HepG2 (cell line): ENCODE measurements around the gene ING5. TPM values are rescaled to one million over a fixed set of nuclear protein-coding genes. Genes with fewer than 3 reads are reported as not detected.

Experiments used
- ATAC-seq: fragments of 200-7000 bp; cut with Tn5 transposase; 3 replicates; pipeline ENCODE4 v1.9.1; 2020; ENCODE audit warnings: mild to moderate bottlenecking, moderate library complexity
- BruUV-seq: library from RNA; stranded (reverse); fragments of 400-500 nt; replicated peaks from 2 replicates; lab custom pipeline; 2021; lab: Mats Ljungman, UMichigan
- CTCF ChIA-PET: fragments of 300-600 bp; formaldehyde crosslinking; extraction: SDS; loops from one replicate; lab custom pipeline; 2021; ENCODE audit warnings: low total read pairs, inconsistent platforms, low intra/inter-chr PET ratio; lab: Yijun Ruan, JAX
- POLR2A ChIA-PET: fragments of 350-600 bp; sonication (Branson Sonifier 250); formaldehyde crosslinking; loops from one replicate; lab custom pipeline; 2020; ENCODE audit warnings: antibody characterized with exemption, inconsistent platforms; lab: Yijun Ruan, JAX
- DNase-seq: peaks from one replicate; pipeline ENCODE4 v3.0.0-alpha.2; 2015; ENCODE audit warnings: low spot score
- FAIRE-seq: peaks from 3 replicates; lab custom pipeline; 2011; peaks lifted over from hg19 to GRCh38; lab: Jason Lieb, UNC
- H2AFZ ChIP-seq: one replicate; pipeline ENCODE4 v1.6.1; 2011; ENCODE audit warnings: low read length, inconsistent platforms
- H3K27ac ChIP-seq: fragments of 300-600 bp; 3 replicates; pipeline ENCODE4 v1.8.0; 2011; ENCODE audit warnings: mixed run types, mild to moderate bottlenecking, mixed read lengths, low read length, inconsistent platforms; ENCODE audit not compliant: insufficient read depth; ENCODE audit errors: extremely low read length
- H3K27me3 ChIP-seq, 2 experiments: fragments of 200-600 bp in 1 of 2; 2 replicates in 1 of 2; 3 replicates in 1 of 2; pipeline versions ENCODE4 v1.6.0 to v1.8.0; 2011; ENCODE audit warnings: low read length in 2 of 2, mild to moderate bottlenecking in 2 of 2, moderate library complexity in 2 of 2, inconsistent platforms in 1 of 2; ENCODE audit not compliant: insufficient read depth in 2 of 2, control insufficient read depth in 1 of 2
- H3K36me3 ChIP-seq, 2 experiments: fragments of 200-600 bp in 1 of 2; replicated peaks in 1 of 2; 2 replicates in 1 of 2; 3 replicates in 1 of 2; pipeline versions ENCODE4 v1.5.1 to v1.8.0; 2011; ENCODE audit warnings: low read length in 2 of 2, inconsistent platforms in 1 of 2; ENCODE audit not compliant: insufficient read depth in 2 of 2, control insufficient read depth in 1 of 2
- H3K4me1 ChIP-seq: 2 replicates; pipeline ENCODE4 v1.5.1; 2012; ENCODE audit warnings: low read length, inconsistent platforms; ENCODE audit not compliant: insufficient read depth
- H3K4me2 ChIP-seq: 2 replicates; pipeline ENCODE4 v1.6.0; 2011; ENCODE audit warnings: low read depth, low read length, inconsistent platforms
- H3K4me3 ChIP-seq, 3 experiments: fragments of 200-600 bp in 1 of 3; sonication (generic), shearing (Covaris generic) in 1 of 3; replicated peaks in 1 of 3; 2 replicates each; pipeline ENCODE4 v1.5.1; 2011 to 2016; ENCODE audit warnings: low read length in 3 of 3, inconsistent platforms in 2 of 3, low read depth in 2 of 3, mild to moderate bottlenecking in 2 of 3, control low read depth in 1 of 3, mixed read lengths in 1 of 3; ENCODE audit not compliant: insufficient read depth in 1 of 3
- H3K79me2 ChIP-seq: one replicate; pipeline ENCODE4 v1.6.1; 2011; ENCODE audit warnings: low read length, inconsistent platforms; ENCODE audit not compliant: insufficient read depth
- H3K9ac ChIP-seq: 2 replicates; pipeline ENCODE4 v1.6.0; 2011; ENCODE audit warnings: mild to moderate bottlenecking, low read depth, low read length, inconsistent platforms; ENCODE audit not compliant: insufficient read depth
- H3K9me3 ChIP-seq: 2 replicates; pipeline ENCODE4 v1.5.1; 2012; ENCODE audit warnings: mild to moderate bottlenecking, low read length
- H4K20me1 ChIP-seq: 2 replicates; pipeline ENCODE4 v1.6.0; 2011; ENCODE audit warnings: inconsistent platforms, mild to moderate bottlenecking, low read length, moderate library complexity; ENCODE audit not compliant: insufficient read depth
- AGO2 ChIP-seq: fragments of 200-400 bp; formaldehyde crosslinking; optimal IDR thresholded peaks from 2 replicates; pipeline ENCODE3; 2017; ENCODE audit warnings: mild to moderate bottlenecking, low read depth, low read length, moderate library complexity
- ZNF234 ChIP-seq: sonication (generic); formaldehyde crosslinking; conservative IDR thresholded peaks from 2 replicates; pipeline ENCODE4 v1.5.1; 2020; ENCODE audit warnings: mild to moderate bottlenecking, missing genetic modification reagents
- WGBS: methylation state at CpG from one replicate; pipeline ENCODE4 v1.1.6; 2017; ENCODE audit warnings: low lambda C conversion rate; 5-methylcytosine and 5-hydroxymethylcytosine counted together
- in situ Hi-C: cut with HindIII; loops from 2 replicates; pipeline ENCODE4 v1.10.0; 2017; ENCODE audit warnings: low pct_unique_long_range_greater_than_20kb; ENCODE audit not compliant: extremely low pct_ligation_motif_present
- intact Hi-C: fragments of 100-400 bp; cut with micrococcal nuclease; formaldehyde crosslinking; loops from one replicate; pipeline ENCODE4 v1.10.0; 2022; ENCODE audit not compliant: unreplicated experiment
- polyA plus RNA-seq, 8 experiments: library from polyadenylated mRNA; depleted of rRNA in 3 of 8; stranded (reverse) in 7 of 8; unstranded in 1 of 8; fragments of >200 nt; fragmentation: Illumina TruSeq in 4 of 8; extraction: Trizol in 4 of 8; gene quantifications; 2 replicates each; pipeline versions ENCODE4 v1.2.1 to v1.2.3, GENCODE V29; 2011 to 2016; ENCODE audit warnings: low read depth in 4 of 8, missing spikeins in 1 of 8, mixed read lengths in 1 of 8; ENCODE audit not compliant: insufficient read depth in 1 of 8
- total RNA-seq, 5 experiments: library from RNA; depleted of rRNA; stranded (reverse); fragments of >200 nt; fragmentation: Illumina TruSeq; extraction: Trizol; gene quantifications; 2 replicates each; pipeline ENCODE4 v1.2.3, GENCODE V29; 2016; ENCODE audit warnings: low read depth in 1 of 5
- TF ChIP-seq, protein P1 (sequence below): sonication (generic); formaldehyde crosslinking; IDR thresholded peaks from 2 replicates; pipeline ENCODE4 v1.4.0; 2020; ENCODE audit warnings: missing genetic modification reagents, mild to moderate bottlenecking, borderline replicate concordance

The ING5 gene
- total and polyA plus RNA-seq, 2 of the 13 experiments (the other 11 are each of a cell fraction or from before 2014, with no cell fraction given) = 61.9 to 71.9 TPM

DNA sequence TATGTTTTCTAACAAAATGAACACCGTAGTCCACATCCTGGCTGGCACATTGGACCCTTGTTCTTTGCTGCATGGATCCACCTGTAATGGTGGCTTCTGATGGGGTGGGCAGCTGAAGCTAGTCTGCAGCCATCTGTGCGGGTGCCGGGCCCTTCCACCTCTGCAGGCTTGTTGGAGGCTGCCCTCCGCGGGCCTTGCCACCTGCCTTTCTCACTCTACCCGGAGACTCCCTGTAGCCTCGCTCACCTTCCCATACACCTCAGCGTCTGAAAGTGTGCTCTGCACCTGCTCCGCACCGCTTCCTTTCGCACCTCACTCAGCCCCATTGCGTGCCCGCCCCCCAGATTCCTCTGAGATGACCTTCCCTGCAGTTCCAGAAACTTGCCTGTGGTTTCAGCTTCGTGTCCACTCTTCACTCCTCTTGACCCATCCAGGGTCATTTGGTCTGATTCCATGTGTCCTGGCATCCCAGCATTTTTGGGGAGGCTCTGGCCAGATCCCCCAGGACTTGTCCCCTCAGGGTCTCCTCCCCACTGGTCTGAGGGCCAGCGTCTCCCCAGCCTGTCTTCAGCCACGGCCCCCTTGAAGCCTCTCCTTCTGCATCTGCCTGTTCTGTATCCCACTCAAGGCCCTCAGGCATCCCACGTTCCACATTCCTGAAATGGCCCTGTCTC, 46.2 kb upstream of the ING5 start (continued):
- no peak for TF ChIP-seq ZNF234 (CRISPR knock-in tag)
- TF ChIP-seq, all 625 proteins: peak for 0

DNA sequence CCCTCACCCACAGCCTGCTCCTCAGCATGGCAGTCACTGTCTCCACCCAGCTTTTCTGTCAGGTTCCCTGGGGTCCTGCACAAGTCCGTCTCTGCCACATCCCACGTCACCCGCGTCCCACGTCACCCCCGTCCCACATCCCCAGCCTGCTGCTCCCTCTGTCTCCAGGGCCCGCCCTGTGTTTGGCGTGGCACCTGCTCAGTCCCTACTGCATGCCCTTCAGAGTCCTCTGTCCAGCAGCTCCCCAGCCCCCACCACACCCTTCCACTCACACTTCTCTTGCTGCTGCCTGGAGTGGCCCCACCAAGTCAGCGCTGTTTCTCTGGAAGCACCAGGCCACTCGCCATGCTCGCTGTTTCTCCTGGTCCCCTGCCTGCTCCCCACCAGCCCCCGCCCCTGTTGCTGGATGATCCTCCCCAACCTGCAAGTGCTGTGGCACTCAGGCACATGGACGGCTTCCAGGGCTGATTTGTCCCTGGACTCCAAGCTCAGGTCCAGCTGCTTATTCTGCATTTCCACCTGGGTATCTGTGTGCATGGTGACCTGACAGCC, 45.6 kb upstream of the ING5 start:
- H3K36me3 ChIP-seq = peaks cover 44 to 78% of the 10 kb centered on the region in 2 experiments
- FAIRE-seq = no peak
- TF ChIP-seq, protein P1, sequence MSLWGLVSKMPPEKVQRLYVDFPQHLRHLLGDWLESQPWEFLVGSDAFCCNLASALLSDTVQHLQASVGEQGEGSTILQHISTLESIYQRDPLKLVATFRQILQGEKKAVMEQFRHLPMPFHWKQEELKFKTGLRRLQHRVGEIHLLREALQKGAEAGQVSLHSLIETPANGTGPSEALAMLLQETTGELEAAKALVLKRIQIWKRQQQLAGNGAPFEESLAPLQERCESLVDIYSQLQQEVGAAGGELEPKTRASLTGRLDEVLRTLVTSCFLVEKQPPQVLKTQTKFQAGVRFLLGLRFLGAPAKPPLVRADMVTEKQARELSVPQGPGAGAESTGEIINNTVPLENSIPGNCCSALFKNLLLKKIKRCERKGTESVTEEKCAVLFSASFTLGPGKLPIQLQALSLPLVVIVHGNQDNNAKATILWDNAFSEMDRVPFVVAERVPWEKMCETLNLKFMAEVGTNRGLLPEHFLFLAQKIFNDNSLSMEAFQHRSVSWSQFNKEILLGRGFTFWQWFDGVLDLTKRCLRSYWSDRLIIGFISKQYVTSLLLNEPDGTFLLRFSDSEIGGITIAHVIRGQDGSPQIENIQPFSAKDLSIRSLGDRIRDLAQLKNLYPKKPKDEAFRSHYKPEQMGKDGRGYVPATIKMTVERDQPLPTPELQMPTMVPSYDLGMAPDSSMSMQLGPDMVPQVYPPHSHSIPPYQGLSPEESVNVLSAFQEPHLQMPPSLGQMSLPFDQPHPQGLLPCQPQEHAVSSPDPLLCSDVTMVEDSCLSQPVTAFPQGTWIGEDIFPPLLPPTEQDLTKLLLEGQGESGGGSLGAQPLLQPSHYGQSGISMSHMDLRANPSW = no peak
- peak; percentile 40 for TF ChIP-seq AGO2

More for the DNA sequence above, 45.6 kb upstream of the ING5 start:
- Histone ChIP-seq H3K4me3 (no peak overlapping the region), H3K27ac (no peak overlapping the region), H3K9me3 (no peaks in the 10 kb centered on the region), H3K4me1 (peaks cover 17% of the 10 kb centered on the region), H3K4me2 (no peak overlapping the region), H3K79me2 (peaks cover 21% of the 10 kb centered on the region), H3K27me3 (no peaks in the 10 kb centered on the region), H3K9ac (no peak overlapping the region), H2AFZ (no peak overlapping the region), H4K20me1 (no peaks in the 10 kb centered on the region; the same call in 1 of the 2 replicates)
- DNase-seq = no peak
- in situ Hi-C loops (loop anchor here (5.0 kb wide), 1 partner anchor 104 kb away; no protein-coding TSS in a partner anchor), intact Hi-C loops (no loop called here)
- POLR2A ChIA-PET = no interaction called here
- CTCF ChIA-PET = interaction anchor here (1.5 kb wide), 1 partner anchor 61 kb away, joined by 3 read pairs; no protein-coding TSS in a partner anchor
- BruUV-seq = no TSS peak
- no peak for ATAC-seq
- 99% methylated on average over 13 of the region's 13 CpGs for WGBS
